ENCODE data around the gene ARL14EP. TPM values are rescaled to one million over a fixed set of nuclear protein-coding genes. Genes with fewer than 3 reads are reported as not detected.

ARL14EP gene
- total RNA-seq, 1 experiment from 2014 or later, result 22.1 TPM

GRCh38 chr11:30321321-30321720 is 1.6 kb upstream of the ARL14EP start:
- TF ChIP-seq CTCF (IDR thresholded peaks at IDR 0.05) (no peak), POLR2AphosphoS5 (IDR thresholded peaks at IDR 0.05; ENCODE audit: low read depth, low read length) (no peak), SIN3A (IDR thresholded peaks at IDR 0.05; ENCODE audit: borderline replicate concordance, insufficient read depth, low read depth, low read length) (no peak), REST (IDR thresholded peaks at IDR 0.05; ENCODE audit: insufficient read depth in 1 of 2, low read depth in 2 of 2, low read length in 1 of 2) (no peak), TCF7L2 (IDR thresholded peaks at IDR 0.05; ENCODE audit: low read depth, low read length) (no peak)
- in situ Hi-C loops (cut with HindIII; ENCODE audit: low pct_unique_long_range_greater_than_20kb, low sequenced_read_pairs) (no loop called here), intact Hi-C loops (cut with micrococcal nuclease; ENCODE audit: unreplicated experiment) (no loop called here)
- Histone ChIP-seq H3K4me3 (ENCODE audit: low read depth in 2 of 2, low read length in 2 of 2) (no peak overlapping the region), H3K36me3 (ENCODE audit: control insufficient read depth, insufficient read depth, low read length) (no peaks in the 10 kb centered on the region; the same call in 1 of the 2 replicates), H3K27me3 (ENCODE audit: control insufficient read depth, insufficient read depth, low read length) (peaks cover 3% of the 10 kb centered on the region; the same call in 1 of the 2 replicates), H3K9me3 (ENCODE audit: control insufficient read depth, insufficient read depth, low read depth, low read length) (no peaks in the 10 kb centered on the region), H3K4me1 (ENCODE audit: control insufficient read depth, insufficient read depth, low read length) (peaks cover 9% of the 10 kb centered on the region; the same call in 1 of the 2 replicates), H3K27ac (ENCODE audit: low read length) (no peak overlapping the region)
- no TSS peak for BruUV-seq (replicated peaks)
- DNase-seq (ENCODE audit: low read depth, low spot score) (no peak), ATAC-seq (no peak)
- ChIA-PET POLR2A (no interaction called here), CTCF (no interaction called here)

GRCh38 chr11:30322191-30322590 is 713 bp upstream of the ARL14EP start:
- CTCF ChIA-PET, result no interaction called here
- Histone ChIP-seq H3K27me3 (ENCODE audit: control insufficient read depth, insufficient read depth, low read length) (no peaks in the 10 kb centered on the region), H3K27ac (ENCODE audit: low read length) (peak overlapping the region; percentile 87), H3K36me3 (ENCODE audit: control insufficient read depth, insufficient read depth, low read length) (peaks cover under 1% of the 10 kb centered on the region), H3K9me3 (ENCODE audit: control insufficient read depth, insufficient read depth, low read depth, low read length) (no peaks in the 10 kb centered on the region), H3K4me1 (ENCODE audit: control insufficient read depth, insufficient read depth, low read length) (peaks cover 9% of the 10 kb centered on the region; the same call in 1 of the 2 replicates), H3K4me3 (ENCODE audit: low read depth in 2 of 2, low read length in 2 of 2) (peak overlapping the region; percentile 68 to 97; a peak in 3 of 4 replicates)
- DNase-seq (ENCODE audit: low read depth, low spot score) (no peak), ATAC-seq (no peak)
- intact Hi-C loops (cut with micrococcal nuclease; ENCODE audit: unreplicated experiment) (no loop called here), in situ Hi-C loops (cut with HindIII; ENCODE audit: low pct_unique_long_range_greater_than_20kb, low sequenced_read_pairs) (no loop called here)
- no TSS peak for BruUV-seq (replicated peaks)
- POLR2A ChIA-PET, result interaction anchor here (0.6 to 0.7 kb wide), 2 partner anchors 49 to 1652 kb away, joined by 3 to 4 read pairs; no protein-coding TSS in a partner anchor
- TF ChIP-seq CTCF (IDR thresholded peaks at IDR 0.05), result no peak
- TF ChIP-seq TCF7L2 (IDR thresholded peaks at IDR 0.05; ENCODE audit: low read depth, low read length), result no peak
- no peak for TF ChIP-seq SIN3A (IDR thresholded peaks at IDR 0.05; ENCODE audit: borderline replicate concordance, insufficient read depth, low read depth, low read length)
- TF ChIP-seq REST (IDR thresholded peaks at IDR 0.05; ENCODE audit: insufficient read depth in 1 of 2, low read depth in 2 of 2, low read length in 1 of 2), result no peak
- no peak for TF ChIP-seq POLR2AphosphoS5 (IDR thresholded peaks at IDR 0.05; ENCODE audit: low read depth, low read length)

All from Panc1 (cell line).